Loucy (cell line): ENCODE measurements around the gene PODXL2.

Source experiments
- H2AFZ ChIP-seq: fragments of 200-600 bp; sonication (generic); 2 replicates; pipeline ENCODE4 v1.6.0; 2016; ENCODE audit warnings: antibody characterized with exemption, mild to moderate bottlenecking, low read length, moderate library complexity
- H3F3A ChIP-seq: fragments of 200-600 bp; 2 replicates; pipeline ENCODE4 v1.6.0; 2016; ENCODE audit warnings: antibody characterized with exemption, low read depth, mild to moderate bottlenecking
- H3K27me3 ChIP-seq: fragments of 200-600 bp; sonication (generic); 2 replicates; pipeline ENCODE4 v1.6.1; 2014; ENCODE audit warnings: low read length, mild to moderate bottlenecking; ENCODE audit not compliant: insufficient read depth, poor library complexity, severe bottlenecking
- H3K36me3 ChIP-seq: fragments of 200-600 bp; sonication (generic); 2 replicates; pipeline ENCODE4 v1.6.1; 2016; ENCODE audit warnings: low read length; ENCODE audit not compliant: insufficient read depth
- H3K4me1 ChIP-seq: fragments of 200-600 bp; sonication (generic); 2 replicates; pipeline ENCODE4 v1.5.1; 2014; ENCODE audit warnings: low read length, mild to moderate bottlenecking; ENCODE audit not compliant: insufficient read depth, poor library complexity, severe bottlenecking
- H3K4me2 ChIP-seq: fragments of 200-600 bp; sonication (generic); 2 replicates; pipeline ENCODE4 v1.6.0; 2014; ENCODE audit warnings: antibody characterized with exemption, low read length, low read depth, mild to moderate bottlenecking; ENCODE audit not compliant: poor library complexity, severe bottlenecking
- H3K4me3 ChIP-seq: fragments of 200-600 bp; sonication (generic); 2 replicates; pipeline ENCODE4 v1.5.1; 2014; ENCODE audit warnings: low read length, mild to moderate bottlenecking, mixed read lengths; ENCODE audit not compliant: poor library complexity, severe bottlenecking
- H3K79me2 ChIP-seq: fragments of 200-600 bp; sonication (generic); 2 replicates; pipeline ENCODE4 v1.6.1; 2014; ENCODE audit warnings: low read length; ENCODE audit not compliant: insufficient read depth
- H3K9ac ChIP-seq: fragments of 200-600 bp; sonication (generic); 2 replicates; pipeline ENCODE4 v1.6.0; 2014; ENCODE audit warnings: mild to moderate bottlenecking, low read depth, low read length, moderate library complexity; ENCODE audit not compliant: poor library complexity, severe bottlenecking
- H3K9me2 ChIP-seq: fragments of 200-600 bp; sonication (generic); replicated peaks from 2 replicates; pipeline ENCODE4 v1.6.1; 2016; ENCODE audit warnings: low read depth, low read length, mixed read lengths
- H3K9me3 ChIP-seq: fragments of 200-600 bp; sonication (generic); 2 replicates; pipeline ENCODE4 v1.6.1; 2014; ENCODE audit warnings: mild to moderate bottlenecking, antibody characterized with exemption, low read length, low read depth; ENCODE audit not compliant: insufficient read depth
- H4K20me1 ChIP-seq: fragments of 200-600 bp; sonication (generic); 2 replicates; pipeline ENCODE4 v1.6.0; 2014; ENCODE audit warnings: antibody characterized with exemption, low read length, mild to moderate bottlenecking; ENCODE audit not compliant: insufficient read depth, poor library complexity, severe bottlenecking
- EZH2phosphoT487 ChIP-seq: fragments of 200-600 bp; IDR thresholded peaks from 2 replicates; pipeline ENCODE4 v1.6.1; 2018; ENCODE audit warnings: antibody characterized with exemption, mild to moderate bottlenecking, moderate library complexity, borderline replicate concordance
- TF ChIP-seq, protein P1 (sequence below): fragments of 200-600 bp; sonication (generic); conservative IDR thresholded peaks from 2 replicates; pipeline ENCODE4 v1.5.1; 2014; ENCODE audit warnings: mild to moderate bottlenecking, antibody characterized with exemption, low read length

Gene PODXL2

DNA sequence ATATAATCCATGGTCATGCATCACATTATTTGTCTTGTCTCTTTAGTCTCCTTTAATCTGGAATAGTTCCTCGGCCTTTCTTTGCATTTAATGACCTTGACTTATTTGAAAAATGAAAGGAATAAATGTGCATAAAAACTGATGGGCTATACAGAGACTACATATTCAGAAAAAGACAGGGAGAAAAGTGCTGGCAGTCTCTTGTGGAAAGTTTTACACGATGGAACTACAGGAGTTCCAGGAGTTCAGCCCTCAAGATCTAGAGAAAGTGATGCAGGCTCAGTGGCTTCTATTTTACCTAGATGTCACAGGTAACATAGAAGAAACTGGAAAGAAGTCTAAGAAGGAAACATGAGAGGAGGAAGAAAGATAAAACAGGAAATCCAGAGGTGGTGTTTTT is 36.2 kb downstream of the PODXL2 start:
- Histone ChIP-seq H3K9ac (no peak overlapping the region), H3K36me3 (no peaks in the 10 kb centered on the region)

DNA sequence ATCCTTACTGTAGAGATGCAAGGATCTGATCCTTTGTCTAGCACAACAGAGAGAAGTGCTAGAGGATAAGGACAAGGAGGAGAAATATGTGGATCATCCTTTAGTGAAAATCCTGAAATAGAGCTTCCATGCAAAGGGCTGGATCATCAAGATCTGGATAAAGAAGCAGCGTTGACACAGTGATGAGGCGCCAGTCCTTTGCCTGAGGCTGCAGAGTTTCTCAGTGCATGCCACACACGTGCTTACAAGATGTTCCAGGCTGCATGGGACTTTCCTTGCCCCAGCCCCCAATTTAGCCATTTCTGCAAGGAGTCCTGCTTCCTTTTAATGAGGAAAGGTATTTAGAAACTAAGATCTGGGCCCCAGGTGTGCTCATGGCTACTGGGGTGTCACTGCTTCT is 36.6 kb downstream of the PODXL2 start:
- H3K9me3 ChIP-seq = no peaks in the 10 kb centered on the region
- no peaks in the 10 kb centered on the region for H3K9me2 ChIP-seq
- no peak overlapping the region for H2AFZ ChIP-seq
- H3K79me2 ChIP-seq = no peaks in the 10 kb centered on the region
- TF ChIP-seq EZH2phosphoT487 = no peak
- TF ChIP-seq, protein P1, sequence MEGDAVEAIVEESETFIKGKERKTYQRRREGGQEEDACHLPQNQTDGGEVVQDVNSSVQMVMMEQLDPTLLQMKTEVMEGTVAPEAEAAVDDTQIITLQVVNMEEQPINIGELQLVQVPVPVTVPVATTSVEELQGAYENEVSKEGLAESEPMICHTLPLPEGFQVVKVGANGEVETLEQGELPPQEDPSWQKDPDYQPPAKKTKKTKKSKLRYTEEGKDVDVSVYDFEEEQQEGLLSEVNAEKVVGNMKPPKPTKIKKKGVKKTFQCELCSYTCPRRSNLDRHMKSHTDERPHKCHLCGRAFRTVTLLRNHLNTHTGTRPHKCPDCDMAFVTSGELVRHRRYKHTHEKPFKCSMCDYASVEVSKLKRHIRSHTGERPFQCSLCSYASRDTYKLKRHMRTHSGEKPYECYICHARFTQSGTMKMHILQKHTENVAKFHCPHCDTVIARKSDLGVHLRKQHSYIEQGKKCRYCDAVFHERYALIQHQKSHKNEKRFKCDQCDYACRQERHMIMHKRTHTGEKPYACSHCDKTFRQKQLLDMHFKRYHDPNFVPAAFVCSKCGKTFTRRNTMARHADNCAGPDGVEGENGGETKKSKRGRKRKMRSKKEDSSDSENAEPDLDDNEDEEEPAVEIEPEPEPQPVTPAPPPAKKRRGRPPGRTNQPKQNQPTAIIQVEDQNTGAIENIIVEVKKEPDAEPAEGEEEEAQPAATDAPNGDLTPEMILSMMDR = no peak
- no peaks in the 10 kb centered on the region for H3F3A ChIP-seq
- H3K4me1 ChIP-seq = no peaks in the 10 kb centered on the region
- no peak overlapping the region for H3K4me2 ChIP-seq
- no peaks in the 10 kb centered on the region for H3K36me3 ChIP-seq
- H3K9ac ChIP-seq = no peak overlapping the region
- H3K27me3 ChIP-seq = no peaks in the 10 kb centered on the region
- no peaks in the 10 kb centered on the region for H4K20me1 ChIP-seq
- no peak overlapping the region for H3K4me3 ChIP-seq

More for the DNA sequence above, 36.2 kb downstream of the PODXL2 start:
- Histone ChIP-seq H3K4me1 (no peaks in the 10 kb centered on the region), H3K4me2 (no peak overlapping the region), H4K20me1 (no peaks in the 10 kb centered on the region), H3K9me2 (no peaks in the 10 kb centered on the region), H3K27me3 (no peaks in the 10 kb centered on the region), H3F3A (no peaks in the 10 kb centered on the region), H3K9me3 (no peaks in the 10 kb centered on the region), H2AFZ (no peak overlapping the region), H3K79me2 (no peaks in the 10 kb centered on the region), H3K4me3 (no peak overlapping the region)
- TF ChIP-seq, protein P1 = no peak
- TF ChIP-seq EZH2phosphoT487 = no peak

DNA sequence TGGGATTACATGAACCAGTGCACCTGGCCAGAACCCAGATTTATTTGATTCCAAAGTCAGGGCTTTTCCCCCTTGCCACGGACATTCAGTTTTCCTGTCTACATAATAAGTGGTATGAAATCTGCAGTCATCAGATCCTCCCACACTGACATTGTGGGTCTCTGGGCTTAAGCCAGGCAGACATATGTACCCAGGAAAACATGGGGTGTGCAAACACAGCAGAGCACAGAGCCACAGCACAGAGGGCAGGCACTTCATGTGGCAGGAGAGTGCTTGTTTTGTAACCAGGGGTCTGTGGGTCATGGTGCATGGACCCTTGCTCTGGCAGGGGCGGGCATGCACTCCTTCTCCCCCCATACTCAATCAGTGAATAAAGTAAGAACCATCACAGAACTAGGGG is 37.7 kb downstream of the PODXL2 start:
- TF ChIP-seq EZH2phosphoT487 = no peak
- TF ChIP-seq, protein P1 = no peak
- H3K9me3 ChIP-seq = no peaks in the 10 kb centered on the region

More for the DNA sequence above, 37.7 kb downstream of the PODXL2 start:
- H3F3A ChIP-seq = no peaks in the 10 kb centered on the region
- peaks cover 6% of the 10 kb centered on the region for H3K79me2 ChIP-seq
- peaks cover 4% of the 10 kb centered on the region for H3K4me1 ChIP-seq
- H3K9ac ChIP-seq = no peak overlapping the region
- no peak overlapping the region for H3K4me2 ChIP-seq
- no peaks in the 10 kb centered on the region for H3K9me2 ChIP-seq
- H3K4me3 ChIP-seq = no peak overlapping the region
- H4K20me1 ChIP-seq = no peaks in the 10 kb centered on the region
- no peaks in the 10 kb centered on the region for H3K36me3 ChIP-seq
- H3K27me3 ChIP-seq = no peaks in the 10 kb centered on the region
- no peak overlapping the region for H2AFZ ChIP-seq
